GM12801 (cell line): ENCODE data around the gene MT1B.

Experiments
- TF ChIP-seq, protein P1 (sequence below): IDR thresholded peaks from one replicate; pipeline ENCODE4 v1.5.1; 2011; ENCODE audit warnings: control low read depth; ENCODE audit not compliant: insufficient read length; ENCODE audit errors: extremely low read depth

Gene MT1B

GRCh38 chr16:56645311-56645710 is 6.4 kb upstream of the MT1B start:
- TF ChIP-seq, protein P1, sequence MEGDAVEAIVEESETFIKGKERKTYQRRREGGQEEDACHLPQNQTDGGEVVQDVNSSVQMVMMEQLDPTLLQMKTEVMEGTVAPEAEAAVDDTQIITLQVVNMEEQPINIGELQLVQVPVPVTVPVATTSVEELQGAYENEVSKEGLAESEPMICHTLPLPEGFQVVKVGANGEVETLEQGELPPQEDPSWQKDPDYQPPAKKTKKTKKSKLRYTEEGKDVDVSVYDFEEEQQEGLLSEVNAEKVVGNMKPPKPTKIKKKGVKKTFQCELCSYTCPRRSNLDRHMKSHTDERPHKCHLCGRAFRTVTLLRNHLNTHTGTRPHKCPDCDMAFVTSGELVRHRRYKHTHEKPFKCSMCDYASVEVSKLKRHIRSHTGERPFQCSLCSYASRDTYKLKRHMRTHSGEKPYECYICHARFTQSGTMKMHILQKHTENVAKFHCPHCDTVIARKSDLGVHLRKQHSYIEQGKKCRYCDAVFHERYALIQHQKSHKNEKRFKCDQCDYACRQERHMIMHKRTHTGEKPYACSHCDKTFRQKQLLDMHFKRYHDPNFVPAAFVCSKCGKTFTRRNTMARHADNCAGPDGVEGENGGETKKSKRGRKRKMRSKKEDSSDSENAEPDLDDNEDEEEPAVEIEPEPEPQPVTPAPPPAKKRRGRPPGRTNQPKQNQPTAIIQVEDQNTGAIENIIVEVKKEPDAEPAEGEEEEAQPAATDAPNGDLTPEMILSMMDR, result no peak

DNA sequence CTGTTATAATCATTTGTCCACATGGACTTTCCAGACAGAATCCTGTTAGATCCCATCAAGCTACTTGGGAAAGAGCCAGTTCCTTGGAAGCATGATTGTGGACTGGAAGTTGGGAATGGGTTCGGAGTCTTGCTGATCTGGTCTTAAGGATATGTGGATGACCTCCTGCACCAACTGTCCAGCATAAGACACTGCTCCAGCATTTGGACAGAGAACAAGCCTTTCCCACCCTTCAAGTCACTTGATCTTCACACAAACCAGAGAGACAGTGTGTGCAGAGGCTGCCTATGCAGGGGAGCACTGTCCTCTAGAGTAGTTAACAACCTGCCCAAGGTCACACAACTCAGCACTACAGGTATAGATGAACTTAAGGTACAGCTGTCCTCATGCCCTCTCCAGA is 5.8 kb upstream of the MT1B start:
- TF ChIP-seq, protein P1, result no peak

- TF ChIP-seq, protein P1, result no peak
These were observed 3.9 kb upstream of the MT1B start for GRCh38 chr16:56647641-56648431.

- TF ChIP-seq, protein P1, result no peak
These were observed 2.4 kb upstream of the MT1B start for GRCh38 chr16:56649271-56649670.

- TF ChIP-seq, protein P1, result no peak
These were observed 1.9 kb upstream of the MT1B start for GRCh38 chr16:56649820-56650219.

- TF ChIP-seq, protein P1, result no peak
These were observed 914 bp downstream of the MT1B start for GRCh38 chr16:56652600-56652999.

GRCh38 chr16:56653218-56653617 is 1.5 kb downstream of the MT1B start:
- TF ChIP-seq, protein P1, result no peak
